Cardiac atrium fibroblast (primary cell): ENCODE measurements around the gene E4F1. TPM values are rescaled to one million over a fixed set of nuclear protein-coding genes. Genes with fewer than 3 reads are reported as not detected.

Experiments
- total RNA-seq: library from RNA; depleted of rRNA; stranded (reverse); fragments of >200 nt; gene quantifications from 2 replicates; pipeline ENCODE4 v1.2.3, GENCODE V29; 2015

The E4F1 gene, protein sequence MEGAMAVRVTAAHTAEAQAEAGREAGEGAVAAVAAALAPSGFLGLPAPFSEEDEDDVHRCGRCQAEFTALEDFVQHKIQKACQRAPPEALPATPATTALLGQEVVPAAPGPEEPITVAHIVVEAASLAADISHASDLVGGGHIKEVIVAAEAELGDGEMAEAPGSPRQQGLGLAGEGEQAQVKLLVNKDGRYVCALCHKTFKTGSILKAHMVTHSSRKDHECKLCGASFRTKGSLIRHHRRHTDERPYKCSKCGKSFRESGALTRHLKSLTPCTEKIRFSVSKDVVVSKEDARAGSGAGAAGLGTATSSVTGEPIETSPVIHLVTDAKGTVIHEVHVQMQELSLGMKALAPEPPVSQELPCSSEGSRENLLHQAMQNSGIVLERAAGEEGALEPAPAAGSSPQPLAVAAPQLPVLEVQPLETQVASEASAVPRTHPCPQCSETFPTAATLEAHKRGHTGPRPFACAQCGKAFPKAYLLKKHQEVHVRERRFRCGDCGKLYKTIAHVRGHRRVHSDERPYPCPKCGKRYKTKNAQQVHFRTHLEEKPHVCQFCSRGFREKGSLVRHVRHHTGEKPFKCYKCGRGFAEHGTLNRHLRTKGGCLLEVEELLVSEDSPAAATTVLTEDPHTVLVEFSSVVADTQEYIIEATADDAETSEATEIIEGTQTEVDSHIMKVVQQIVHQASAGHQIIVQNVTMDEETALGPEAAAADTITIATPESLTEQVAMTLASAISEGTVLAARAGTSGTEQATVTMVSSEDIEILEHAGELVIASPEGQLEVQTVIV
- 19.9 and 34.7 TPM in 2 replicates for total RNA-seq

DNA sequence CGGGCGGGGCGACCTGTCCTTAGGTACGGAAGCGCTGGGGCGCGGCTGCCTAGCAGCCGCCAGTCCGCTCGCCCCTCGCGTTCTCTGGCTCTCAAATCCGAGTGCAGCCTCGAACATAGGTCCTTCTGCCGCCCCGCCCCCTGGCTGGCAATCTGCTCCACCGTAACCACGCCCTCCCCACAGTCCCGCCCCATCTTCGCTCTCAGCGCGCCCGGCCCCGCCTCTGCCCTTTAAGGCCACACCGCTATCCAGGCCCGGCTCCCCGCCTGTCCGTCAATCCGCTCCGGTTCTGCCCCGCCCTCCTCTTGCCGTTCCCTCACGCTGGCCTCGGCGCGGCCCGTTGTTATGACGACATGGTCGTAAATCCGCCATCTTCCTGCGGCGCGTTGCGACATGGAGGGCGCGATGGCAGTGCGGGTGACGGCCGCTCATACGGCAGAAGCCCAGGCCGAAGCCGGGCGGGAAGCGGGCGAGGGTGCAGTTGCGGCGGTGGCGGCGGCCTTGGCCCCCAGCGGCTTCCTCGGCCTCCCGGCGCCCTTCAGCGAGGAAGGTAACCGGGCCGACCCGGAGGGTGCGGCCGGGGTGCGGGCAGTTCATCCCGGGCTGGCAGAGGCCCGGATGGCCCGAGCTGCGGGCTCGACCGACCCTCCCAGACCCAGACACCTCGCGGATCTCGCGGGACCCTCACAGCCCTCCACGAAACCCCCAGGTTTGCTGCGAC lies at the start of gene E4F1:
TSS of gene E4F1 (plus strand) at position 371 of the 721 bp plus-strand sequence. CDS start at position 394, 23 bp downstream.

GRCh38 chr16:2196162-2196980 lies 27.0 kb upstream of the E4F1 start, which contains the start of gene CASKIN1:
Gene CASKIN1, minus strand, starts transcription at chr16:2196605. Its CDS starts 173 bp downstream, at chr16:2196432.

DNA sequence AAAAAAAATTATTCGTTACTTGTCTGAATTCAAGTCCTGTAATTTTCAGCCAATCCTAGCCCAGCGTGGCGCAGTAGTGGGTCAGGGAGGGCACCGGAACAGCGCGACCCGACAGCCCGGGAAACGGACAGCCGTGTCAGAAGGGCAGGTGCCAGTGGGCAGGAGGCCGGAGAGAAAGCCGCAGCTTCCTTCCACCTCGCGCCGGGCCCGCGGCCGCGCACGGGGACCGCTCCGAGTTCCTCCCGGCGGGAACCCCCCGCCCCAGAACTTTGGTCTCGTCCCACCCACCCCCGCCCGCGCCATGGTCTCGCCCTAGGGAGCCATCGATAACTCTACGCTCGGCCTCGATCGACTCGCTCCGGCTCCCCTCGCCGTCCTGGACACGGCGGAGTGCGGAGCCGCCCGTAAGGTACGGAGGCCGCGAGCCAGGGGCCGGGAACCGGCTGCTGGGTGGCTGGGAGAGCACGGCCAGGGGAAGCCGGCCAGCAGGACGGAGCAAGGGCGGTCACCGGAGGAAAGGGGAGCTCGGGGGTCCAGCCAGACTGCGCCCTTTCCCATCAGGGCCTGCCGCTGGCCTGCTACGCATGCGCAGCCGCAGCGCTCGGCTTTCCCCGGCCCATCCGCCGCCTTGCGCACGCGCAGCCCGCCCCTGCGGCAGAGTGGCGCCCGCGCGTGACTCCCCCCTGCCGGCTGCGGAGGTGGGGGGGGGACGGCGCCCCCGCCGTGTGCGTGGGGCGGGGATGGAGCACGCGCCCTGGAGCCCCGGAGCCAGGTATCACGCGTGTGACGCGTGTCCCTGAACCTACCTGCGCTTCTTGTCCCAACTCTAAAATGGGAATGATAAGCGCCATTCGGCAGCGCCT lies 18.1 kb upstream of the E4F1 start, which contains the start of gene MLST8:
TSS of gene MLST8 (plus strand) at position 351 of the 863 bp plus-strand sequence. CDS start 632 bp downstream, outside the sequence.

GRCh38 chr16:2210386-2211365 lies 12.7 kb upstream of the E4F1 start, which contains the start of gene BRICD5:
Gene BRICD5, minus strand, starts transcription at chr16:2210863. Its CDS starts 30 bp downstream, at chr16:2210833.

DNA sequence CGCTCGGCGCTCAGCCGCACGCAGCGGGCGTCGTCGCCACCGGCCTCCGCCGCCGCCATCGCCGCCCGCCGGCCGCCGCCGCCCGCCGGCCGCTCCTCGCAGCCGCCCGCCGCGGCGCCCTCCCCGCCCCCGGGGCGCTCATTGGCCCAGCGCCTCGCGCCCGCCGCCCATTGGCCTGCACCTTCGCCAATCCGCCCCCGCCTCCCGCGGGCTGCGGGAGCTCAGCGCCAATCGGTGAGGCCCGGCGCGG lies 8.7 kb upstream of the E4F1 start, which contains the start of gene PGP:
TSS of gene PGP (minus strand) at position 122 of the 250 bp plus-strand sequence. CDS start at position 59, 63 bp downstream.

DNA sequence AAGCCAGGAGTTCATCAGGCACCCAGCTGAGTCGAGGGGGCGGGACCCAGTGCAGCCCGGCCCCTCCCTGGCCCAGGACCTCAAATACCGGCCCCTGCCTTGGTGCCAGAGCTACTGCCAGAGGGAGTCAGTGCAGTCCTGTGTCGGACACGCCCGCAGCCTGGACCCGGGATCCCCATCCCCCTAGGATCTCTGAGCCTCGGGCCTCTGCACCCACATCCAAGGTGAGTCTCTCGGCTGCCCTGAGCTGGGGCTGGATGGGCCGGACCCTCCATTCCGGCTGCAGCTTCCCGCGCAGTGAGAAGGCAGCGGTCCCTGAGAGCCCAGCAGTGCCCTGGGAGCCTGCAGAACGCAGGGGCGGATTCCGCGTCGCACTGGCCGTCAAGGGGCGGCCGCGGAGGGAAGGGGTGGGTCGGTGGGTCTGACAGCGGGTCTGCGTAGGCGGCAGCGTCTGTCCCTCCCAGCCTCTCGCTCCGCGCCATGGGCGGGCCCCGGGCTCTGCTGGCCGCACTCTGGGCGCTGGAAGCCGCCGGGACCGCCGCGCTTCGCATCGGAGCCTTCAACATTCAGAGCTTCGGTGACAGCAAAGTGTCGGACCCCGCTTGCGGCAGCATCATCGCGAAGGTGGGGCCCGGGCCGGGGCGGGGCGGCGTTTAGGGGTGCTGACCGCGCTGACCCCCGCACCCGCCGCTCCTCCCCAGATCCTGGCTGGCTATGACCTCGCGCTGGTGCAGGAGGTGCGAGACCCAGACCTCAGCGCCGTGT lies 13.1 kb downstream of the E4F1 start, which contains the start of gene DNASE1L2:
TSS of gene DNASE1L2 (plus strand) at position 108 of the 765 bp plus-strand sequence. CDS start at position 481, 373 bp downstream.

GRCh38 chr16:2251296-2252111 lies 28.1 kb downstream of the E4F1 start, which contains the start of gene ECI1:
Gene ECI1, minus strand, starts transcription at chr16:2251587. Its CDS starts 21 bp downstream, at chr16:2251566.

DNA sequence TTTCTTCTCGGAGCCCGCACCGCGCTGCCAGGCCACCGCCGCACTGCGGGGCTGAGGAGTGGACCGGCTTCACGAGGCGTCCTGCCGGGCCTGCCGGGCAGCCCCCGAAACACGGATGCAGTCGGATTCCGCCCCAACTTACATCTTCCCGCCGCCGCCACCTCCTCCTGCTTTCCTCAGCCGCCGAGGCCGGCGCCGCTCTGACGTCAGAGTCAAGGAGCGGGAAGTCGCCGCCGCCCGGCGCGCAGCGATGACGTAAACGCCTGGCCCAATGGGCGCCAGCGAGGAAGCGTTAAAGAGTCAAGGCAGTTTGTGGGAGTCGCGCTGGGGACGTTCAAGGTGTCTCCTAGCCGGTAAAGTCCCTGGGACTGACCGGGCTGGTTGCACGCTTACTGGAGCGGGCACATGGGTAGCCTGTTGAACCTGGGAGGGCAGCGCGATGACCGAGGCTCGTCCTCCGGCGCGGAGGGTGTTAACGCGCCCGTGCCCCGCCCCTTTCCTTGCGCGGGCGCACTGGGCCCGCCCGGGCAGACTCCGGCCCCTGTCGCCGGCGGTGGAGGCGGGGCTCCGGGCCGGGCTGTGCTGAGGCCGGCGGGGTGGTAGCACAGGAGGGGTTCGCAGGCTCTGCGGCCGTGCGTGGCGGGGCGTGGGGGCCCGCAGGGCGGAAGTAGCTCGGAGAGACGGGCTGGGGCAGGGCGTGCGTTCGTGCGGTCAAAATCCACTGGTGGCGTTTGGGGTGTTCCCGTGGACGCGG lies 44.7 kb downstream of the E4F1 start, which contains the start of gene RNPS1:
TSS of gene RNPS1 (minus strand) at position 214 of the 754 bp plus-strand sequence. CDS start 3,483 bp downstream, outside the sequence.

Other genes with a start within 250 kb of the E4F1 start
- 0.32 TPM in 1 of 2 replicates, not detected in the other for gene NOXO1, start 242.1 kb upstream of the E4F1 start, total RNA-seq
- 16.2 and 45.2 TPM in 2 replicates for gene GFER, start 239.4 kb upstream of the E4F1 start, total RNA-seq
- gene SYNGR3, start 233.6 kb upstream of the E4F1 start, total RNA-seq = 5.2 and 6.6 TPM in 2 replicates
- 29.2 and 39.2 TPM in 2 replicates for gene ZNF598, start 213.8 kb upstream of the E4F1 start, total RNA-seq
- gene NPW, start 203.8 kb upstream of the E4F1 start, total RNA-seq = 1.6 TPM in 1 of 2 replicates, not detected in the other
- gene NHERF2, start 196.7 kb upstream of the E4F1 start, total RNA-seq = 116 and 122 TPM in 2 replicates
- 14.4 and 34.5 TPM in 2 replicates for gene NTHL1, start 175.8 kb upstream of the E4F1 start, total RNA-seq
- gene TSC2, start 175.6 kb upstream of the E4F1 start, total RNA-seq = 47.3 and 66.4 TPM in 2 replicates
- gene PKD1, start 87.7 kb upstream of the E4F1 start, total RNA-seq = 150 and 153 TPM in 2 replicates
- gene RAB26, start 75.0 kb upstream of the E4F1 start, total RNA-seq = not detected in 2 replicates
- 49.9 and 67.0 TPM in 2 replicates for gene TRAF7, start 67.8 kb upstream of the E4F1 start, total RNA-seq
- under 0.01 and 0.54 TPM in 2 replicates for gene CASKIN1, start 27.0 kb upstream of the E4F1 start, total RNA-seq
- 39.5 and 45.2 TPM in 2 replicates for gene MLST8, start 18.1 kb upstream of the E4F1 start, total RNA-seq
- 0.49 and 2.5 TPM in 2 replicates for gene BRICD5, start 12.7 kb upstream of the E4F1 start, total RNA-seq
- gene PGP, start 8.8 kb upstream of the E4F1 start, total RNA-seq = 7.6 and 12.6 TPM in 2 replicates
- 1.1 and 2.2 TPM in 2 replicates for gene DNASE1L2, start 12.9 kb downstream of the E4F1 start, total RNA-seq
- 48.2 and 50.4 TPM in 2 replicates for gene ECI1, start 28.0 kb downstream of the E4F1 start, total RNA-seq
- gene RNPS1, start 44.5 kb downstream of the E4F1 start, total RNA-seq = 125 and 144 TPM in 2 replicates
- 1.4 and 2.9 TPM in 2 replicates for gene ABCA3, start 117.1 kb downstream of the E4F1 start, total RNA-seq
- 9.0 and 11.2 TPM in 2 replicates for gene CCNF, start 205.9 kb downstream of the E4F1 start, total RNA-seq
- 1.3 and 3.6 TPM in 2 replicates for gene TEDC2, start 236.5 kb downstream of the E4F1 start, total RNA-seq
- gene NTN3, start 247.7 kb downstream of the E4F1 start, total RNA-seq = not detected in 2 replicates